SU-DHL-6 (cell line): ENCODE data around the gene STARD9.

Experiments used
- EZH2phosphoT487 ChIP-seq: fragments of 200-600 bp; sonication (generic), shearing (Covaris generic); conservative IDR thresholded peaks from 2 replicates; pipeline ENCODE4 v1.6.1; 2018; ENCODE audit warnings: mild to moderate bottlenecking, antibody characterized with exemption, low read length, moderate library complexity, mixed read lengths
- TF ChIP-seq, protein P1 (sequence below): fragments of 200-600 bp; sonication (generic); IDR thresholded peaks from one replicate; pipeline ENCODE4 v1.5.1; 2017; ENCODE audit warnings: antibody characterized with exemption, mild to moderate bottlenecking, low read length, moderate library complexity; ENCODE audit not compliant: insufficient read depth, poor library complexity, severe bottlenecking

DNA sequence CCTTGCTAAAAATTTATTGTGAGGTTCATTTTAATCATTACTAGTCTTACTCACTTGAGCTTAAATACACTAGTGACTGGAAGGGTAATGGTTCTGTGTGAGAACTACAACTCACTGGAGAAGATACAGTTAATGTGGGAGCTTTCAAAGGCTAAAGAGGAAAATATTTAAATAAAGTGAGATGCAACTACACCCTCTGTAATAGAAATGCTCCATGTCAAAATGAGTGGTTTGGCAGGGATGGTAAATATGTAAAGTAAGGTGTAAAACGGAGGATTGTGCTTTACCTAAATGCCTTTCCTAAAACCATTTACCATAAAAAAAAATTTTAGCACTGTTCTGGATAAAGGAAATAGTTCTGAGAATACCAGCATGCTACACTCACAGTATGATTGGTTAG, 42.2 kb upstream of the STARD9 start:
- TF ChIP-seq, protein P1, sequence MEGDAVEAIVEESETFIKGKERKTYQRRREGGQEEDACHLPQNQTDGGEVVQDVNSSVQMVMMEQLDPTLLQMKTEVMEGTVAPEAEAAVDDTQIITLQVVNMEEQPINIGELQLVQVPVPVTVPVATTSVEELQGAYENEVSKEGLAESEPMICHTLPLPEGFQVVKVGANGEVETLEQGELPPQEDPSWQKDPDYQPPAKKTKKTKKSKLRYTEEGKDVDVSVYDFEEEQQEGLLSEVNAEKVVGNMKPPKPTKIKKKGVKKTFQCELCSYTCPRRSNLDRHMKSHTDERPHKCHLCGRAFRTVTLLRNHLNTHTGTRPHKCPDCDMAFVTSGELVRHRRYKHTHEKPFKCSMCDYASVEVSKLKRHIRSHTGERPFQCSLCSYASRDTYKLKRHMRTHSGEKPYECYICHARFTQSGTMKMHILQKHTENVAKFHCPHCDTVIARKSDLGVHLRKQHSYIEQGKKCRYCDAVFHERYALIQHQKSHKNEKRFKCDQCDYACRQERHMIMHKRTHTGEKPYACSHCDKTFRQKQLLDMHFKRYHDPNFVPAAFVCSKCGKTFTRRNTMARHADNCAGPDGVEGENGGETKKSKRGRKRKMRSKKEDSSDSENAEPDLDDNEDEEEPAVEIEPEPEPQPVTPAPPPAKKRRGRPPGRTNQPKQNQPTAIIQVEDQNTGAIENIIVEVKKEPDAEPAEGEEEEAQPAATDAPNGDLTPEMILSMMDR, result no peak
- no peak for TF ChIP-seq EZH2phosphoT487
